CD4-positive, alpha-beta T cell treated with Interleukin-15 for 1 hour (primary cell): ENCODE measurements around the gene SOX11.

Experiments used
- DNase-seq: peaks from one replicate; pipeline ENCODE4 v3.0.0-alpha.2; 2020

Gene SOX11

DNA sequence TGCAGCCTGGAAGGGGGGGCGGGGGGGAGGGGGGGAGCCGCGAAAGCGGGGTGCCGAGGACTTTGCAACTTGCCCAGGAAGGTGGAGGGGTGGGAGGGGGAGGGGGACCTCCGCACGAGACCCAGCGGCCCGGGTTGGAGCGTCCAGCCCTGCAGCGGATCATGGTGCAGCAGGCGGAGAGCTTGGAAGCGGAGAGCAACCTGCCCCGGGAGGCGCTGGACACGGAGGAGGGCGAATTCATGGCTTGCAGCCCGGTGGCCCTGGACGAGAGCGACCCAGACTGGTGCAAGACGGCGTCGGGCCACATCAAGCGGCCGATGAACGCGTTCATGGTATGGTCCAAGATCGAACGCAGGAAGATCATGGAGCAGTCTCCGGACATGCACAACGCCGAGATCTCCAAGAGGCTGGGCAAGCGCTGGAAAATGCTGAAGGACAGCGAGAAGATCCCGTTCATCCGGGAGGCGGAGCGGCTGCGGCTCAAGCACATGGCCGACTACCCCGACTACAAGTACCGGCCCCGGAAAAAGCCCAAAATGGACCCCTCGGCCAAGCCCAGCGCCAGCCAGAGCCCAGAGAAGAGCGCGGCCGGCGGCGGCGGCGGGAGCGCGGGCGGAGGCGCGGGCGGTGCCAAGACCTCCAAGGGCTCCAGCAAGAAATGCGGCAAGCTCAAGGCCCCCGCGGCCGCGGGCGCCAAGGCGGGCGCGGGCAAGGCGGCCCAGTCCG, 540 bp downstream of the SOX11 start:
- no peak for DNase-seq

DNA sequence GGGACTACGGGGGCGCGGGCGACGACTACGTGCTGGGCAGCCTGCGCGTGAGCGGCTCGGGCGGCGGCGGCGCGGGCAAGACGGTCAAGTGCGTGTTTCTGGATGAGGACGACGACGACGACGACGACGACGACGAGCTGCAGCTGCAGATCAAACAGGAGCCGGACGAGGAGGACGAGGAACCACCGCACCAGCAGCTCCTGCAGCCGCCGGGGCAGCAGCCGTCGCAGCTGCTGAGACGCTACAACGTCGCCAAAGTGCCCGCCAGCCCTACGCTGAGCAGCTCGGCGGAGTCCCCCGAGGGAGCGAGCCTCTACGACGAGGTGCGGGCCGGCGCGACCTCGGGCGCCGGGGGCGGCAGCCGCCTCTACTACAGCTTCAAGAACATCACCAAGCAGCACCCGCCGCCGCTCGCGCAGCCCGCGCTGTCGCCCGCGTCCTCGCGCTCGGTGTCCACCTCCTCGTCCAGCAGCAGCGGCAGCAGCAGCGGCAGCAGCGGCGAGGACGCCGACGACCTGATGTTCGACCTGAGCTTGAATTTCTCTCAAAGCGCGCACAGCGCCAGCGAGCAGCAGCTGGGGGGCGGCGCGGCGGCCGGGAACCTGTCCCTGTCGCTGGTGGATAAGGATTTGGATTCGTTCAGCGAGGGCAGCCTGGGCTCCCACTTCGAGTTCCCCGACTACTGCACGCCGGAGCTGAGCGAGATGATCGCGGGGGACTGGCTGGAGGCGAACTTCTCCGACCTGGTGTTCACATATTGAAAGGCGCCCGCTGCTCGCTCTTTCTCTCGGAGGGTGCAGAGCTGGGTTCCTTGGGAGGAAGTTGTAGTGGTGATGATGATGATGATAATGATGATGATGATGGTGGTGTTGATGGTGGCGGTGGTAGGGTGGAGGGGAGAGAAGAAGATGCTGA, 1.4 kb downstream of the SOX11 start:
- no peak for DNase-seq

DNA sequence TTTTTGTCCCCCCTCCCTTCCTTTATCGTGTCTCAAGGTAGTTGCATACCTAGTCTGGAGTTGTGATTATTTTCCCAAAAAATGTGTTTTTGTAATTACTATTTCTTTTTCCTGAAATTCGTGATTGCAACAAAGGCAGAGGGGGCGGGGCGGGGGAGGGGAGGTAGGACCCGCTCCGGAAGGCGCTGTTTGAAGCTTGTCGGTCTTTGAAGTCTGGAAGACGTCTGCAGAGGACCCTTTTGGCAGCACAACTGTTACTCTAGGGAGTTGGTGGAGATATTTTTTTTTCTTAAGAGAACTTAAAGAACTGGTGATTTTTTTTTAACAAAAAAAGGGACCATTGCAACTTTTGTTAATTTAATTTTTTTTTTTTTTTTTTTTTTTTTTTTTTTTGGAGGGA, 2.1 kb downstream of the SOX11 start:
- no peak for DNase-seq

DNA sequence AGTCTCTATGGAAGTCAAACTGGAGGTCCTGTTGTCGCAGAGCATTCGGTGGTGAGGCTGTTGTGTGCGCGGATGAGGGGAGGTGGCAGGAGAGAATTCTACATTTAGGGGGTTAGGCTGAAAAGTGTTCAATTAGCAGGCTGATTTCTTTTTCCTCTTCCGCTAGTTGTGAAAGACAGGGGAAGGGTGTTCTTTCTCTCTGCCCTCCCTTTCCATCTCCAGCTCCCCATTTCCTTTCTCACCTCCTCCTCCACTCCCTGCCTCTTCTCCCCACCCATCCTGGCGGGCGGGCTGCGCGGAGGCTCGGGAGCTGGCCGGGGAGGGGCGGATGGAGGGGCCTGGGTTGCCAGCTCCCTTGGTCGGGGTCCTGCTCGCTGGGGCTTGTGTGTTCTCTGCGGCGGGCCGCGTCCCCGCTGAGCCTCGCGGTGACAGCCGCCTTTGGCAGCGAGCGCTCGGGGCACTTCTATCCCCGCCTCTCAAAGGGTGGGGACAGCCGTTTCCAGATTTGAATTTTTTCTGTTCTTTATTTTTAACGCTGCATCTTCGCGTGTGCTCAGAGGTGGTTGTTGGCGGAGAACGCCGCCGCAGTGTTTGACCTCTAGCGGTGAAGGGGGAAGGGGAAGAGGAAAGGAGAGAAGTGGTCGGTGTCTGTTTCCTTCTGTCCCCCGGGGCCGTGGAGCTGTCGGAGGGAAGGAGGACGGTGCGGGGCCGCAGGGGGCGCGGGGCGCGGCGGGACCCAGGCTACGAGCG, 3.6 kb downstream of the SOX11 start:
- no peak for DNase-seq

DNA sequence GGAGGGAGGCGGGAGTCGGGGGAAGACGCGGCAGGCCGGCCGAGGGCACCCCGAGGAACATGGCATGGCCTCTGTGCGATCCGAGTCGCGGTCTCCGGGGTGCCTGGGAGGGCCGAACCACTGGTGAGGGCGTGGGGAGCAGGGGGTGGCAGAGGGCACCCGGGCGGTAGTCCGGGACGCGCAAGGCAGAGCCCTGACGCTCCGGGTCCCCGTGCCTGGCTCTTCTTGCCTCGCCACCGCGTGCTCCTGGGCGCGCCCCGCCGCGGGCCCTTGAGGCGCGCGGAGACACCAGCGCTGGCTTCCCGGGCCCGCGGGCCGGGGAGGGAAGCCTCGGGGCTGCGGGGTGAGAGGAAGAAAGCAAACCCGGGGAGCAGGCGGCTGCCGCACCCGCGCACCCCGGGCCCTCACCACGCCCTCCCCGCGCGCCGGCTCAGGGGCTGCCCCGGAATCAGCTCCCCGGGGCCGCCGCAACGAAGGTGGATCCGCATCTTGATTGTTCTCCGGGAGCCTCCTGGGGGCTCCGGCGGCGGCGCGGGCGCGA, 4.3 kb downstream of the SOX11 start:
- no peak for DNase-seq

DNA sequence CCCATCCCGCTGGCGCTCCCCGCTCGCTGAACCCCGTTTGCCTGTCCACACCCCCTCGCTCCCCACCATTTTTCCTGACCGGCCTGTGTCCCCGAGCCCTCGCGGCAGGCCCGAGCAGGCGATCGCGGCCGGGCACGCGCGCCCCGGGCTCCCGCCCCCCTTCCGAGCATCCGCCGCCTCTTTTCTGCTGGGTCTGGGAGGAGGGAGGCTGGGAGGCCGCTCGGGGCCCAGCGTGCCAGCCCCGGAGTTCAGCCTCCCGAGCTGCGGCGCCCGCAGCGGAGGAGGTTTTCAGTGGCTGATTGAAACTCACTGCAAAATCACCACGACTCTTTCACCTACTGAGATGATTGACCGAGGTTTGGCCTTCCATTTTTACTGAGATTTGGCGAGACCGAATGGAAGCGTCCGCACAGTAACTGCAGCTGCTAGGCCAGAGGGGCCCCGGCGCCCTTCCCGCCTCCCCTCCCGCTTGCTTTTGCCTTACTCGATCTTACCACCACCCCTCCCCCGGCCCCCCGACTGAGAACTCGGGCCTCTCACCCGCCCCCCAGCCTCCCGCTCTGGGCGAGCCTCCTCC, 4.8 kb downstream of the SOX11 start:
- no peak for DNase-seq

DNA sequence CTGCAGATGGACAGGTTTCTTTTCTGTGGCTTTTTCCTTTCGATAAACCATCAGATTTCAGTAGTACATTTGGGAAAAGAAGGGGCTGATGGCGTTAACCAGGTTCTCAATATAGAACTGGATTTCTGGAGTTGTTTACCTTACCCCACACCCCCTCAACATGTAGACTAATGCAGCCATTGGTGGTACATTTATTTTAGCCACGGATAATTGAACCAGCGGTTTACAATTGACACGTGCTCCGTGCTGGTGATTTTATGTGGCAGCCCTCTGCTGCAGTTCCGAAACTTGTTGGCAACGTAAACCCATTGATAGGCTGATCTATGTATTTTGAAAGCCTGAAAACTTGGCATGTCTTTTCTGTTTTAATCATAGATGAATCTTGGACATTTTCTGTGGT, 5.4 kb downstream of the SOX11 start:
- no peak for DNase-seq

DNA sequence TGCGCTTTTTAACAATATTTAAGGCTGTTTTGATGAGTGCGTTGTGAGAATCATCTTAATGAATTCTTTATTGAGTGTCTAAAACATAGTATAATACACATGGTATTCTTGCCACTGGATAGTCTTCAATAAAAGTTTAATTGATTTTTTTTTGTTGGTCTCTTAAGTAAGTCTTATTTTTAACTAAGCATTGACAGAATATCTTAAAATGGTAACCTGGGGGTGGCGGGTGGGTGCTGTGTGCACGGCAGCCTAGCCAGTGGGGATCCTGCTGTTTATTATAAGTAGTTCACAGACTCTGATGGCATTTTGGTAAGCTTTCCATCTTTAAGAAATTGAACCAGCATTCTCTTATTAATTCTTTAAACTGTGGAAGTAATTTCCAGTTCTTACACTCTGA, 6.0 kb downstream of the SOX11 start:
- DNase-seq: no peak

DNA sequence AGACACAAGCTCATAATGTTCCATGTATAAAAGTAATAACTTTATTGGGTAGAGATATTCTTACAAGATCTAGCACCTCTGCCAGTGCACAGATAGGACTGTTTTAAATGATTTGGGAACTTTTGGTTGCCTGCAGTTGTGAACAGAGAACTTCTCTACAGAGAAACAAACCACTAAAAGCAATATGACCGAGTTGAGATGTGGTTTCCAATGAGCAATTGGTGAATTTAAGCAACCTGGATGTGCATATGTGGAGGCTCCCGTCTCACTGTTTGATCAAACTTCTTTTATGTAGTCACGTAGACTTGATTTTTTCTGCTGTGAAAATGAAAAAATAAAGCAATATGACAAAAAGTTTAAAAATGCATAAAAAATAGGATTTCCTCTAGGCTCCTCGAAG, 7.8 kb downstream of the SOX11 start:
- DNase-seq: no peak

DNA sequence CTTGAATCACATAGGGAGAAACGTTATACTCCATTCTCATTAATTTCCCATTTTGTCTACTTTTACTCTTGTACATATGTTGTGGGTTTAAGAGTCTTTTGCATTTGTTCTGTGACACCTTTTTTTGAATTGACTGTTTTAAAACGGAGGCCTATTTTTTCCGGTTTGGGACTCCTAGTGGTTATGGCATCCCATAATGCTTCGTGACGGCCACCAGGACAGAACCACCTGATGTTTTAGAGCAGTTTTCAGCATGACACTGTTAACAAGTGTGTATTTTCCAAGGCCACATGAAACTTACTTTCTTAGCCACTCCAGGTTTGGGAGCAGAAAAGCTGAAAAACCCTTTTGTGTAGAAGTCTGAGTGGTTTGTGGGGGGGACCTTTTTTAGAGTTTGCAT, 8.4 kb downstream of the SOX11 start:
- DNase-seq: no peak

DNA sequence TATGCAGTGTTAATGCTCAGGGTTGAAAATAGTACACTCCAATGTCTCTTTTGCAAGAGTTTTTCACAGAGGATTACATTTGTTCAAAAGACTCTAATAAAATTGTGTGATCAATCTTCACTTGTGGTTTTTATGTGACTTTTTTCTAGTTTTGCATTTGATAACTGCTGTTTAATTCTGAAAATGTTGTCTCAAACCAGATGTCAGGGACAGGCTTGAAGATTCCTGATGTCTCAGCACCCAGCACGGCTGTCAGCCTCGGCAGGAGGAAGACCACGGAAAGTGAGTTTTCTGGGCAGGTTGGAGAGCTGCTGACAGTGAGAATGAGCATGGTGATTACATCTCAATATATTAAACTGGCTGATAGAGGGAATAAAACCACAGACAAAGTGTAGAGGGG, 9.1 kb downstream of the SOX11 start:
- DNase-seq: no peak

DNA sequence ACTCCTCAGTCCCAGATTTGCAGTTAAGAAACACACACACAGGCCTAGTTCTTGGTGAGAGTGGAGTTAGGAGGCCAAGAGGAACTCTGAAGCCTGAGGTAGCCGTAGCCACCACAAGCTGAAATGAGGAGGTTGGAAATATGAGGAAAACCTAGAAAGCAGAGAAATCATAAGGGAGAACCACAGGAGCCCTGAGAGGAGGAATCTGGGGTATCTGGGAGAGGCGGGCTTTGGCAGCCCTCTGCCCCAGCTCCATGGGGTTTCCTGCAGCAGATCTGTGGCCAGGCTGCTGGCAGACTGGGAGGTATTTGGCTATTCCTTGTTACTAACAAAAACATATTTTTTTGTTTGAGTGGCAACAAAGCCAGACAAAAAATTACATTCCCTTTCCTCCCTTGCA, 11.0 kb downstream of the SOX11 start:
- no peak for DNase-seq

DNA sequence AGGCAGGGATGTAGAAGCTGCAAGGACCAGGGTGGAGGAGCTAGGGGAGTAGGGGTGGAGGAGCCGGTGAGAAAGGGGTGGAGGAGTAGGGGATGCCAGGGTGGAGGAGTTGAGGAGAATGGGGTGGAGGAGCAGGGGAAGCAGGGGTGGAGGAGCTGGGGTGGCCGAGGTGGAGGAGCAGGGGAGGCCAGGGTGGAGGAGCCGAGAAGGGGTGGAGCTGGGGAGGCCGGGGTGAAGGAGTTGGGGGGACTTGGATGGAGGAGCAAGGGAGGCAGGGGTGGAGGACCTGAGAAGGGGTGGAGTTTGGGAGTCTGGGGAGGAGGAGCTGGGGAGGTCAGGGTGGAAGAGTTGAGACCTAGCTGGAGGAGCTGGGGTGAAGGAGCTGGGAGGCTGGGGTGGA, 13.3 kb downstream of the SOX11 start:
- DNase-seq: no peak

DNA sequence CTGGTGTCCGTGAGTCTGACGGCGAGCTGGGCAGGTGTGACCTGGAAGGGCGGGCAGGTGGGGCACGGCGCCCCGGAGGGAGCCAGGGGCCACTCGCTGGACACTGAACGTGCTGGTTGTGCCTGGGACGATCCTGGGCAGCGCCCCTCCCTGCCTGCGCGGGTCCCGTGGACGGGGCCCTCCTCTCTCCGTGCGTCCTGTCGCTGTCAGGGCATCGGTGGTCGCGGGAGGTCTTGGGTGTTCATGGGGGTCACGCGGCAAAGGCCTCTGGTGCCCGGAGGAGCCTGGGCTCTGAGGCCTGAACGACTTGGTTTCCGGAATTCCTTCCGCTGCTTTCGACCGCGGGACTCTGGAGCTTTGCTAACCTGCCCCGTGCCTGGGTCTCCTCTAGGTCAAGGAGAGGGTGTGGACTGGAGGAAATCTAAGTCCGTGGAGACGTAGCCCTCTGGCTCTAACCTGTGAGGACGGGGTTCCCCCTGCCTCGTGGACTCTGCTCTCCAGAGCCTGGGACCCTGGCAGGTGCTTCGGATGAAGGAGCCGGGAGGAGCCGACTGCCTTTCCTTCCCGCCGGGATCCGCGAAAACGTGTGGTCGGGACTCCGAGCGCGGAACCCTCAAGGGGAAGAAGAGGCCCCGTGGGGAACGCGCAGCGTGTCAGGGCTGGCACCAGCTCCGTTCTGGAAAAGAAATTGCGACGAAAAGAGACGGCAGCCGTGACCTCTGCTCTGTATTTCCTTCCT, 14.7 kb downstream of the SOX11 start:
- DNase-seq: no peak

DNA sequence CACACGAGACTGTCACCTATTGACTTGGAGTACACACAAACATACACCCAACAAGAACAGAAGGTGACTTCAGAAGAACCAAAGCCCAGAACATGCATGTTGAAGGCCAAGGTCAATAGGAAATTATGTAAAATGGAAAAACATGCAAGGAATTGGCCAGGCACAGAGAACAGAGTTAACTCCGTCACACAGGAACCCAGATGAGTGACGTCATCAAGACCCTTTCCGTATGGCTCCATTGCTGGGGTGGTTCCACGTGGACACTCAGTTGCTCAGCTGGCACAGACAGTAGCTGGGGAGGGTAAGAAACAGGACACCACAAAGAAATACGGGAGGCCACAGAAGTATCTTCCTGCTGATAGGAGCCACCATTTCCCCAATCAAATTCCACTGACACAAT, 18.4 kb downstream of the SOX11 start:
- DNase-seq: no peak

DNA sequence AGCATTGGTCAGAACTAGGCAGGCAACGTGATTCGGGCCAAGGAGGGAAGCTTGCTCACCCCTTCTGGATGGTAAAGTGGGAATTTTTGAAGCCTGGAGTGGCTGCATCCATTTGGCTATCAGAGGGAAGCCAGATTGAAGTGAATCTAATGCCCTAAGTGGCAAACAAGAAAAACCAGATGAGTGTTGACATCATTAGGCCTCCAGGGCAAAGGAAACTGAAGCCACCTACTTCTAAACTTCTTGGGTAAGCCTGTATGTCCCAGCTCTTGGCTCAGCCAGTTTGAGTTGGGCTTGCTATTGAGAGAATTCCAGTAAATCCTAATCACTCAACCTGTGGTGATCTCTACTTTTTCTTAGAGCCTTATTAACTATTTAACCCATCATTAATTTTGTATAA, 20.9 kb downstream of the SOX11 start:
- DNase-seq: no peak

DNA sequence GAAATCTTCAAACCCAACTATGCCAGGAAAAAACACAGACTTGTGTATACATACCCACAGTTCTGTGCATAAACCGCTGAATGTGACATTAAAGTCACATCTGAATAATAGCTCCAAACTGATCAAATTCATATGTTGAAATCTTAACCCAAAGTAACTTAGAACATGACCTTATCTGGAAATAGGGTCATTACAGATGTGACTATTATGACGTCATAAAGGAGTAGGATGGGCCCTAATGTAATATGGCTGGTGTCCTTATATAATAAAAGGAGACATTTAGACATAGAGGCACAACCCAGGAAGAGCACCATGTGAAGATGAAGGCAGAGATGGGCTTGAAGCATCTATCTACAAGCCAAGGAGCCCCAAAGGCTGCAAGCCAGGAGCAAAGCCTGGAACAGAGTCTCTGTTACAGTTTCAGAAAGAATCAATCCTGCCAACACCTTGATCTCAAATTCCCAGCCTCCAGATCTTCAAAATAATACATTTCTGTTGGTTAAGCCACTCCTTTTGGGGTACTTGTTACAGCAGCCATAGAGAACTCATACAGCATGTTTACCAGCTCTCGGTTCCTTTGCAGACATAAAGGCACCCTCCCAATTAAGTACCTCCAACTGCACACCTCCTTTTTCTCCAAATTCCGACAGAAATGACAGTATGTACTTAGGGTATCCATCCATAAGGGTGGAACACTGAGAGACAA, 27.6 kb downstream of the SOX11 start:
- no peak for DNase-seq

DNA sequence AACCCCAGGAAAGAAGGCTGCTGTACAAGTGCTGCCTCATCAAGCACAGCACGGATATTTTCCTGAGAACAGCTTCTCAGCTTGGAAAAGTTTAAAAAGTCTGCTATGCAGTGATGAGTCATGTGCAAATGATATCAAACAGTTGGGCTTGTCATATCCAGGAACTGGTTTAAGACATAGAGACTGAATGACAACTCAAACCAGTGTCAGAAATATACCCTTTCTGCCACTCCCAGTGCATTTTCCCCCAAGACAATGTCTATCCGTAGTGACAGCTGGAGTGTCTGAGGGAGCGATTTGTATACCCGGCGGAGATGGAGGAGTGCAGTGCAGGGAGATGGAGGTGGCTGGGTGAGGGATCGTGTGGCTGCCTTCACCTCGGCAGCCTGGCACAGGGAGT, 28.2 kb downstream of the SOX11 start:
- no peak for DNase-seq

DNA sequence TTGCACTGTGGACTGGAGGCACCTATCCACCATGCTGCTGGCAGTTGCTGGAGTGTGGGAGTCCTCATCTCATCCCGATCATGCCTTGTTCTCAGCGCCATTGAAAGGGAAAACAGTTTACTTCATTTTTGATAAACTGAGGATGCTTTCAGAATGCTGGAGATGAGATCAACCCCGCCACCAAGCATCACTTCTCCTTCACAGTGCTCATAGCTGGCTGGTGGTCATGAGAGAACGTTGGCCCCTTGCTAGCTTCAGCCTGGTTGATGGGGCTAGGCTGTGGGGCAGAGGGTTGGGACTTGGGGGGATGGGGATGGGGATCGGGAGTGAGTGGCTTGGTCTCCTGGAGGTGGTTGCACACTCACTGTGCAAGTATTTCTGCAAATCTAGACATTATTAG, 30.1 kb downstream of the SOX11 start:
- DNase-seq: no peak

DNA sequence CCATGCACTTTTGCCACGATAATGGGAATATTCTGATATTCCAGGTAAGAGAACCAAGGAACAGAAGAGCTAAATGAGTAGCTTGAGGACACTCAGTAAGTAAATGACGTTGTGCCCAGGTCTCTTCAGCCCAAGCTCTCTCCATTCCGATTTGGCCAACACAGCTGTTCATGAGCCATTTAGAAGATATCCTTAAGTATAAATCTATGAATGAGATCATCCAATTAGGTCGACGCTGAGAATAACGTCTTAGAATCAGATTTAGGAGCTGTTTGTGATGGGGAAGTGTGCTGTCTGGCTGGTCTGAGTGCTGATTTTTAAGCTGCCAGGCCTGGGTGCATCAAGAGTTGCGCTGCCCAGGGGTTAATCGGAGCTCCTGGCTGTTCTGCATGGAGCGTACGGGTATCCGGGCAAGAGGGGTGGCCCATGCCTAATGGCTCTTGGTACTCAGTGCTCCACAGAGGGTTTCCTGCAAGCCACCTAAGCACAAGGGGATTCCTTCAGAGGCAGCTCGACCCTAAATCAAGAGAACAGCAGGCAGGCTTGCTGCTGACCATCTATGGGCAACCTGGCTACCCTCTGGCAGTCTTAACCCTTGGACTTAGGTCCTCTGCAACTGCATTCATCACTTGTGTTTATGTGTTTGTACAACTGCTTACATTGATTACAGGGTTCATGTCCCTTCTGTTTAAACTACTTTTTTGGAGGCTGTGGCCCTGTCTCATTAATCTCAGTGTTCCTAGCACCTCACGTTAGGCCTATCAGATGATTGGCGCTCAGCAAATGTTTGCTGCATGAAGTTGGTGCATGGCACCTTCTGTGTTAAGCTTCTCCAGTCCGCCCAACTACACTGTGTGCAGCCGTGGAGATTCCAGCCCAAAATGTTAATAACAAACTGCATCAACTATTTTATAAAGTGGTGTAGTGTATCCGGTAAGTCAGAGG, 31.9 kb downstream of the SOX11 start:
- DNase-seq: no peak

DNA sequence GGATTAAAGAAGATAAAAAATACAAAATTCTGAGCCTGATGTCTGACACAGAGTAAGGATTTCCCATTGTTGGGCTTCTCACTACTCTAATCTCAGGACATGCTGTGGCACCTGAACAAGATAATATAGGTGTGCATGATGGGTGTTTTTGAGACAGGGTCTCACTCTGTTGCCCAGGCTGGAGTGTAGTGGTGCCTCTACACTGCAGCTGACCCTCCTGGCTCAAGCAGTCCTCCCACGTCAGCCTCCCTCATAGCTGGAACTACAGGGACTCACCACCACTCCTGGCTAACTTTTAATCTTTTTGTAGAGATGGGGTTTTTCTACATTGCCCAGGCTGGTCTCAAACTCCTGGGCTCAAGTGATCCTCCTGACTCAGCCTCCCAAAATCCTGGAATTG, 32.9 kb downstream of the SOX11 start:
- no peak for DNase-seq
